B cell (primary cell): ENCODE results near the gene PIN1. TPM values are rescaled to one million over a fixed set of nuclear protein-coding genes. Genes with fewer than 3 reads are reported as not detected.
A peak's percentile ranks its signal among the peaks of the same experiment; 100 is the strongest.

Experiments
- ATAC-seq: fragments of 200-7000 bp; cut with Tn5 transposase; one replicate; pipeline ENCODE4 v1.10.0; 2021; ENCODE audit warnings: low read depth, mild to moderate bottlenecking, moderate number of reproducible peaks, moderate library complexity
- CTCF ChIA-PET: fragments of 350-600 bp; sonication (Branson Sonifier 250); formaldehyde crosslinking; loops from one replicate; lab custom pipeline; 2021; ENCODE audit warnings: antibody characterized with exemption, inconsistent platforms; lab: Charles Lee
- POLR2A ChIA-PET: fragments of 350-600 bp; sonication (Branson Sonifier 250); formaldehyde crosslinking; loops from one replicate; lab custom pipeline; 2021; ENCODE audit warnings: antibody characterized with exemption; lab: Charles Lee
- DNase-seq: peaks from one replicate; pipeline ENCODE4 v3.0.0; 2013
- H2AFZ ChIP-seq: 2 replicates; pipeline ENCODE4 v1.6.1; 2012; ENCODE audit warnings: mild to moderate bottlenecking, low read depth, low read length; ENCODE audit not compliant: insufficient read depth, poor library complexity, severe bottlenecking
- H3K27ac ChIP-seq, 2 donors: 1 replicate in 1 of 2; 2 replicates in 1 of 2; pipeline ENCODE4 v1.5.1; 2012 to 2013; ENCODE audit warnings: low read length in 2 of 2, mild to moderate bottlenecking in 2 of 2, moderate library complexity in 1 of 2
- H3K27me3 ChIP-seq, 4 experiments: fragments of 200-600 bp in 1 of 4; sonication (generic) in 1 of 4; replicated peaks in 1 of 4; 1 replicate in 2 of 4; 2 replicates in 2 of 4; pipeline versions ENCODE4 v1.6.1 to v1.7.0; 2013 to 2016; ENCODE audit warnings: low read length in 3 of 4, mild to moderate bottlenecking in 2 of 4, mixed read lengths in 1 of 4, moderate library complexity in 1 of 4; ENCODE audit not compliant: insufficient read depth in 4 of 4, control insufficient read depth in 3 of 4; ENCODE audit errors: control extremely low read depth in 1 of 4
- H3K36me3 ChIP-seq, 2 experiments: replicated peaks in 1 of 2; 1 replicate in 1 of 2; 2 replicates in 1 of 2; pipeline versions ENCODE4 v1.6.1 to v1.7.1; 2013; ENCODE audit warnings: low read length in 1 of 2; ENCODE audit not compliant: insufficient read depth in 2 of 2, control insufficient read depth in 1 of 2; ENCODE audit errors: control extremely low read depth in 1 of 2, extremely low read depth in 1 of 2
- H3K4me1 ChIP-seq, 2 donors: fragments of 200-600 bp in 1 of 2; sonication (generic) in 1 of 2; 1 replicate in 1 of 2; 2 replicates in 1 of 2; pipeline versions ENCODE4 v1.5.1 to v1.6.1; 2013 to 2017; ENCODE audit warnings: low read length in 2 of 2; ENCODE audit not compliant: control insufficient read depth in 2 of 2, insufficient read depth in 2 of 2
- H3K4me2 ChIP-seq: replicated peaks from 2 replicates; pipeline ENCODE3; 2012; ENCODE audit warnings: mild to moderate bottlenecking, low read depth, low read length; ENCODE audit not compliant: poor library complexity, severe bottlenecking
- H3K4me3 ChIP-seq, 5 experiments: fragments of 200-600 bp in 1 of 5; sonication (generic) in 1 of 5; 1 replicate in 3 of 5; 2 replicates in 2 of 5; pipeline versions ENCODE4 v1.5.1 to v1.7.0; 2011 to 2016; ENCODE audit warnings: low read length in 4 of 5, mild to moderate bottlenecking in 4 of 5, low read depth in 2 of 5, control low read depth in 1 of 5, moderate library complexity in 1 of 5; ENCODE audit not compliant: insufficient read depth in 1 of 5; ENCODE audit errors: control extremely low read depth in 1 of 5, extremely low read depth in 1 of 5
- H3K79me2 ChIP-seq: fragments of 200-600 bp; sonication (generic); one replicate; pipeline ENCODE4 v1.6.0; 2016; ENCODE audit warnings: low read length; ENCODE audit not compliant: control insufficient read depth, insufficient read depth
- H3K9ac ChIP-seq: fragments of 200-600 bp; sonication (generic); 2 replicates; pipeline ENCODE4 v1.6.1; 2017; ENCODE audit warnings: mild to moderate bottlenecking, low read length, moderate library complexity
- H3K9me3 ChIP-seq, 3 donors: one replicate each; pipeline versions ENCODE4 v1.6.1 to v1.7.1; 2013; ENCODE audit warnings: low read length in 2 of 3; ENCODE audit not compliant: control insufficient read depth in 2 of 3, insufficient read depth in 1 of 3; ENCODE audit errors: control extremely low read depth in 1 of 3
- H4K20me1 ChIP-seq: 2 replicates; pipeline ENCODE4 v1.6.0; 2012; ENCODE audit warnings: mild to moderate bottlenecking, low read length; ENCODE audit not compliant: insufficient read depth, control insufficient read depth, poor library complexity, severe bottlenecking
- H3K27ac Mint-ChIP-seq: one replicate; pipeline ENCODE4 v1.8.0; 2021; ENCODE audit warnings: mixed read lengths
- H3K27me3 Mint-ChIP-seq: one replicate; pipeline ENCODE4 v1.8.0; 2021; ENCODE audit warnings: mixed read lengths
- H3K4me1 Mint-ChIP-seq: one replicate; pipeline ENCODE4 v1.8.0; 2021; ENCODE audit warnings: mixed read lengths
- H3K4me3 Mint-ChIP-seq: one replicate; pipeline ENCODE4 v1.8.0; 2021; ENCODE audit warnings: mixed read lengths
- H3K9me3 Mint-ChIP-seq: one replicate; pipeline ENCODE4 v1.8.0; 2022; ENCODE audit warnings: mixed read lengths; ENCODE audit not compliant: insufficient read depth
- EZH2 ChIP-seq: IDR thresholded peaks from 2 replicates; pipeline ENCODE4 v1.6.1; 2012; ENCODE audit warnings: borderline replicate concordance, low read depth, mild to moderate bottlenecking, moderate library complexity, low read length; ENCODE audit not compliant: insufficient read depth, poor library complexity, severe bottlenecking
- WGBS: methylation state at CpG from one replicate; pipeline ENCODE4 v1.1.5; 2013; ENCODE audit warnings: missing lambda C conversion rate; ENCODE audit not compliant: insufficient coverage; 5-methylcytosine and 5-hydroxymethylcytosine counted together
- intact Hi-C: fragments of 100-400 bp; cut with micrococcal nuclease; formaldehyde crosslinking; loops from one replicate; pipeline ENCODE4 v1.10.0; 2022
- polyA plus RNA-seq: library from polyadenylated mRNA; depleted of rRNA; stranded (reverse); fragments of >200 nt; gene quantifications from 2 replicates; pipeline ENCODE4 v1.2.3, GENCODE V29; 2012
- total RNA-seq, 2 donors: library from RNA; stranded (reverse); fragments of 120-200 nt in 1 of 2; gene quantifications; 1 replicate in 1 of 2; 2 replicates in 1 of 2; pipeline versions ENCODE4 v1.2.3 to v1.2.4, GENCODE V29; 2013 to 2022
- TF ChIP-seq, protein P1 (sequence below): fragments of 200-600 bp; IDR thresholded peaks from one replicate; pipeline ENCODE4 v1.8.0; 2022; ENCODE audit warnings: antibody characterized with exemption, mild to moderate bottlenecking

PIN1 gene
- total and polyA plus RNA-seq, 2 donors (not counting 1 experiment from before 2014, with no cell fraction given): 58.9 to 99.0 TPM

- CTCF ChIA-PET: interaction anchor here (0.6 to 1.6 kb wide), 11 partner anchors 25 to 657 kb away, joined by 3 to 9 read pairs (median 4); partner anchors contain the start of genes UBL5, ZNF562 and ZNF846
- Mint-ChIP-seq H3K4me3 (peak overlapping the region; percentile 90), H3K9me3 (peaks cover 2% of the 10 kb centered on the region), H3K4me1 (peaks cover 17% of the 10 kb centered on the region), H3K27me3 (no peaks in the 10 kb centered on the region), H3K27ac (peak overlapping the region; percentile 86)
- peak overlapping the region; percentile 47 to 93 (median 72) for H3K4me3 ChIP-seq
- peak overlapping the region; percentile 84 to 94 for H3K27ac ChIP-seq
- no peaks in the 10 kb centered on the region for H3K27me3 ChIP-seq
- peaks cover 0 to 10% (median 0%) of the 10 kb centered on the region in 3 donors for H3K9me3 ChIP-seq
- no peak for TF ChIP-seq EZH2
- TF ChIP-seq, protein P1, sequence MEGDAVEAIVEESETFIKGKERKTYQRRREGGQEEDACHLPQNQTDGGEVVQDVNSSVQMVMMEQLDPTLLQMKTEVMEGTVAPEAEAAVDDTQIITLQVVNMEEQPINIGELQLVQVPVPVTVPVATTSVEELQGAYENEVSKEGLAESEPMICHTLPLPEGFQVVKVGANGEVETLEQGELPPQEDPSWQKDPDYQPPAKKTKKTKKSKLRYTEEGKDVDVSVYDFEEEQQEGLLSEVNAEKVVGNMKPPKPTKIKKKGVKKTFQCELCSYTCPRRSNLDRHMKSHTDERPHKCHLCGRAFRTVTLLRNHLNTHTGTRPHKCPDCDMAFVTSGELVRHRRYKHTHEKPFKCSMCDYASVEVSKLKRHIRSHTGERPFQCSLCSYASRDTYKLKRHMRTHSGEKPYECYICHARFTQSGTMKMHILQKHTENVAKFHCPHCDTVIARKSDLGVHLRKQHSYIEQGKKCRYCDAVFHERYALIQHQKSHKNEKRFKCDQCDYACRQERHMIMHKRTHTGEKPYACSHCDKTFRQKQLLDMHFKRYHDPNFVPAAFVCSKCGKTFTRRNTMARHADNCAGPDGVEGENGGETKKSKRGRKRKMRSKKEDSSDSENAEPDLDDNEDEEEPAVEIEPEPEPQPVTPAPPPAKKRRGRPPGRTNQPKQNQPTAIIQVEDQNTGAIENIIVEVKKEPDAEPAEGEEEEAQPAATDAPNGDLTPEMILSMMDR: no peak
- H3K36me3 ChIP-seq: no peaks in the 10 kb centered on the region
- no peaks in the 10 kb centered on the region for H4K20me1 ChIP-seq
- 25% methylated on average over 34 of the region's 36 CpGs for WGBS
- peak; percentile 4 for ATAC-seq
- no peak for DNase-seq
- POLR2A ChIA-PET: interaction anchor here (0.6 to 1.5 kb wide), 4 partner anchors 18 to 419 kb away, joined by 3 to 4 read pairs (median 4); partner anchors contain the start of genes FBXL12 and ZNF846
- H3K79me2 ChIP-seq: no peaks in the 10 kb centered on the region
- intact Hi-C loops: loop anchor here (10.0 kb wide), 2 partner anchors 118 to 388 kb away; partner anchors contain the start of gene ZNF562
- H2AFZ ChIP-seq: peak overlapping the region; percentile 90
- H3K4me1 ChIP-seq: peaks cover 3 to 23% of the 10 kb centered on the region in 2 donors
- peak overlapping the region; percentile 72 for H3K9ac ChIP-seq
- peak overlapping the region; percentile 92 for H3K4me2 ChIP-seq
Observed at GRCh38 chr19:9793071-9793591, 42.0 kb upstream of the PIN1 start.
